ENCODE data around the gene GIMAP1.

GIMAP1 gene

GRCh38 chr7:150745876-150746275 is 29.5 kb downstream of the GIMAP1 start:
- no peak overlapping the region for H3K4me3 ChIP-seq (ENCODE audit: insufficient read depth in 1 of 2, low read depth in 1 of 2, low read length in 2 of 2)
- no peak overlapping the region for H3K18ac ChIP-seq (ENCODE audit: low read depth in 1 of 2, low read length in 2 of 2)
- H2BK12ac ChIP-seq (ENCODE audit: low read length in 2 of 2): no peak overlapping the region
- no peak overlapping the region for H4K91ac ChIP-seq (ENCODE audit: low read length)
- no peaks in the 10 kb centered on the region for H3K9me3 ChIP-seq (ENCODE audit: control insufficient read depth, low read length)
- H3K9ac ChIP-seq (ENCODE audit: low read length): no peak overlapping the region
- H3K36me3 ChIP-seq (ENCODE audit: control insufficient read depth in 1 of 2, insufficient read depth in 2 of 2, low read depth in 1 of 2, low read length in 2 of 2): no peaks in the 10 kb centered on the region
- H2BK5ac ChIP-seq (ENCODE audit: low read depth, low read length, poor library complexity, severe bottlenecking): no peak overlapping the region
- peaks cover 0 to 17% of the 10 kb centered on the region in 2 experiments for H3K27me3 ChIP-seq (ENCODE audit: control insufficient read depth in 1 of 2, insufficient read depth in 1 of 2, low read length in 2 of 2)
- WGBS: 68% methylated on average over 3 of the region's 3 CpGs
- H3K4me1 ChIP-seq (ENCODE audit: control insufficient read depth, insufficient read depth, low read depth, low read length): no peaks in the 10 kb centered on the region
- H3K79me1 ChIP-seq (replicated peaks; ENCODE audit: low read length, poor library complexity, severe bottlenecking): no peaks in the 10 kb centered on the region
- no peak overlapping the region for H3K4me2 ChIP-seq (ENCODE audit: low read length, poor library complexity, severe bottlenecking)
- no peak for DNase-seq
- H3K27ac ChIP-seq (ENCODE audit: low read length, poor library complexity, severe bottlenecking): no peak overlapping the region
- H3K23ac ChIP-seq (ENCODE audit: low read length in 2 of 2): no peak overlapping the region
- H3K4ac ChIP-seq (ENCODE audit: low read depth in 1 of 2, low read length in 2 of 2): no peak overlapping the region
- H2BK15ac ChIP-seq (ENCODE audit: low read depth, poor library complexity, severe bottlenecking): no peak overlapping the region
- H4K8ac ChIP-seq (ENCODE audit: low read length): no peak overlapping the region
- no peak overlapping the region for H2BK120ac ChIP-seq (ENCODE audit: low read depth, low read length)
- no peak overlapping the region for H2AK5ac ChIP-seq (ENCODE audit: low read length, severe bottlenecking)
- H2AFZ ChIP-seq (ENCODE audit: low read depth, low read length): no peak overlapping the region
- H3K14ac ChIP-seq (ENCODE audit: low read length in 2 of 2): no peak overlapping the region

- Histone ChIP-seq H2BK5ac (ENCODE audit: low read depth, low read length, poor library complexity, severe bottlenecking) (no peak overlapping the region), H3K4me2 (ENCODE audit: low read length, poor library complexity, severe bottlenecking) (no peak overlapping the region), H3K79me1 (replicated peaks; ENCODE audit: low read length, poor library complexity, severe bottlenecking) (no peaks in the 10 kb centered on the region), H3K9me3 (ENCODE audit: control insufficient read depth, low read length) (no peaks in the 10 kb centered on the region), H3K23ac (ENCODE audit: low read length in 2 of 2) (no peak overlapping the region), H3K27me3 (ENCODE audit: control insufficient read depth in 1 of 2, insufficient read depth in 1 of 2, low read length in 2 of 2) (peaks cover 0 to 17% of the 10 kb centered on the region in 2 experiments), H2BK12ac (ENCODE audit: low read length in 2 of 2) (no peak overlapping the region), H3K18ac (ENCODE audit: low read depth in 1 of 2, low read length in 2 of 2) (no peak overlapping the region), H2BK15ac (ENCODE audit: low read depth, poor library complexity, severe bottlenecking) (no peak overlapping the region), H2AK5ac (ENCODE audit: low read length, severe bottlenecking) (no peak overlapping the region), H3K27ac (ENCODE audit: low read length, poor library complexity, severe bottlenecking) (no peak overlapping the region), H3K4ac (ENCODE audit: low read depth in 1 of 2, low read length in 2 of 2) (no peak overlapping the region), H2AFZ (ENCODE audit: low read depth, low read length) (no peak overlapping the region), H2BK120ac (ENCODE audit: low read depth, low read length) (no peak overlapping the region), H3K4me1 (ENCODE audit: control insufficient read depth, insufficient read depth, low read depth, low read length) (no peaks in the 10 kb centered on the region), H3K9ac (ENCODE audit: low read length) (no peak overlapping the region), H3K14ac (ENCODE audit: low read length in 2 of 2) (no peak overlapping the region), H4K8ac (ENCODE audit: low read length) (no peak overlapping the region), H4K91ac (ENCODE audit: low read length) (no peak overlapping the region), H3K36me3 (ENCODE audit: control insufficient read depth in 1 of 2, insufficient read depth in 2 of 2, low read depth in 1 of 2, low read length in 2 of 2) (no peaks in the 10 kb centered on the region), H3K4me3 (ENCODE audit: insufficient read depth in 1 of 2, low read depth in 1 of 2, low read length in 2 of 2) (no peak overlapping the region)
- 83% methylated on average over 6 of the region's 6 CpGs for WGBS
- DNase-seq: no peak
Observed at GRCh38 chr7:150746921-150747320, 30.5 kb downstream of the GIMAP1 start.

GRCh38 chr7:150748376-150748775 is 32.0 kb downstream of the GIMAP1 start:
- WGBS: 71% methylated on average over 2 of the region's 4 CpGs
- no peak overlapping the region for H4K8ac ChIP-seq (ENCODE audit: low read length)
- DNase-seq: no peak
- H2BK15ac ChIP-seq (ENCODE audit: low read depth, poor library complexity, severe bottlenecking): no peak overlapping the region
- H3K14ac ChIP-seq (ENCODE audit: low read length in 2 of 2): no peak overlapping the region
- no peak overlapping the region for H3K4me3 ChIP-seq (ENCODE audit: insufficient read depth in 1 of 2, low read depth in 1 of 2, low read length in 2 of 2)
- no peaks in the 10 kb centered on the region for H3K79me1 ChIP-seq (replicated peaks; ENCODE audit: low read length, poor library complexity, severe bottlenecking)
- no peak overlapping the region for H2AFZ ChIP-seq (ENCODE audit: low read depth, low read length)
- no peak overlapping the region for H3K4ac ChIP-seq (ENCODE audit: low read depth in 1 of 2, low read length in 2 of 2)
- no peak overlapping the region for H2BK12ac ChIP-seq (ENCODE audit: low read length in 2 of 2)
- H3K9me3 ChIP-seq (ENCODE audit: control insufficient read depth, low read length): no peaks in the 10 kb centered on the region
- no peaks in the 10 kb centered on the region for H3K4me1 ChIP-seq (ENCODE audit: control insufficient read depth, insufficient read depth, low read depth, low read length)
- H3K36me3 ChIP-seq (ENCODE audit: control insufficient read depth in 1 of 2, insufficient read depth in 2 of 2, low read depth in 1 of 2, low read length in 2 of 2): no peaks in the 10 kb centered on the region
- peaks cover 0 to 13% of the 10 kb centered on the region in 2 experiments for H3K27me3 ChIP-seq (ENCODE audit: control insufficient read depth in 1 of 2, insufficient read depth in 1 of 2, low read length in 2 of 2)
- H3K23ac ChIP-seq (ENCODE audit: low read length in 2 of 2): no peak overlapping the region
- H3K9ac ChIP-seq (ENCODE audit: low read length): no peak overlapping the region
- no peak overlapping the region for H3K18ac ChIP-seq (ENCODE audit: low read depth in 1 of 2, low read length in 2 of 2)
- H3K27ac ChIP-seq (ENCODE audit: low read length, poor library complexity, severe bottlenecking): no peak overlapping the region
- H2BK5ac ChIP-seq (ENCODE audit: low read depth, low read length, poor library complexity, severe bottlenecking): no peak overlapping the region
- H3K4me2 ChIP-seq (ENCODE audit: low read length, poor library complexity, severe bottlenecking): no peak overlapping the region
- no peak overlapping the region for H2AK5ac ChIP-seq (ENCODE audit: low read length, severe bottlenecking)
- no peak overlapping the region for H2BK120ac ChIP-seq (ENCODE audit: low read depth, low read length)
- no peak overlapping the region for H4K91ac ChIP-seq (ENCODE audit: low read length)

GRCh38 chr7:150751702-150752101 is 35.3 kb downstream of the GIMAP1 start:
- Histone ChIP-seq H3K23ac (ENCODE audit: low read length in 2 of 2) (no peak overlapping the region), H3K4me3 (ENCODE audit: insufficient read depth in 1 of 2, low read depth in 1 of 2, low read length in 2 of 2) (no peak overlapping the region), H3K36me3 (ENCODE audit: control insufficient read depth in 1 of 2, insufficient read depth in 2 of 2, low read depth in 1 of 2, low read length in 2 of 2) (no peaks in the 10 kb centered on the region), H3K27ac (ENCODE audit: low read length, poor library complexity, severe bottlenecking) (no peak overlapping the region), H3K18ac (ENCODE audit: low read depth in 1 of 2, low read length in 2 of 2) (no peak overlapping the region), H2BK5ac (ENCODE audit: low read depth, low read length, poor library complexity, severe bottlenecking) (no peak overlapping the region), H3K9ac (ENCODE audit: low read length) (no peak overlapping the region), H3K4ac (ENCODE audit: low read depth in 1 of 2, low read length in 2 of 2) (no peak overlapping the region), H2BK120ac (ENCODE audit: low read depth, low read length) (no peak overlapping the region), H4K91ac (ENCODE audit: low read length) (no peak overlapping the region), H2BK12ac (ENCODE audit: low read length in 2 of 2) (no peak overlapping the region), H2AK5ac (ENCODE audit: low read length, severe bottlenecking) (no peak overlapping the region), H3K4me1 (ENCODE audit: control insufficient read depth, insufficient read depth, low read depth, low read length) (no peaks in the 10 kb centered on the region), H3K14ac (ENCODE audit: low read length in 2 of 2) (no peak overlapping the region), H3K9me3 (ENCODE audit: control insufficient read depth, low read length) (no peaks in the 10 kb centered on the region), H3K79me1 (replicated peaks; ENCODE audit: low read length, poor library complexity, severe bottlenecking) (no peaks in the 10 kb centered on the region), H3K4me2 (ENCODE audit: low read length, poor library complexity, severe bottlenecking) (no peak overlapping the region), H2BK15ac (ENCODE audit: low read depth, poor library complexity, severe bottlenecking) (no peak overlapping the region), H4K8ac (ENCODE audit: low read length) (no peak overlapping the region), H3K27me3 (ENCODE audit: control insufficient read depth in 1 of 2, insufficient read depth in 1 of 2, low read length in 2 of 2) (peaks cover 0 to 13% of the 10 kb centered on the region in 2 experiments), H2AFZ (ENCODE audit: low read depth, low read length) (no peak overlapping the region)
- WGBS: 45% methylated on average over 2 of the region's 2 CpGs
- no peak for DNase-seq
